ENCODE data around the gene SDK1. TPM values are rescaled to one million over a fixed set of nuclear protein-coding genes. Genes with fewer than 3 reads are reported as not detected.

The SDK1 gene
- total RNA-seq, 1 experiment from 2014 or later: 1.8 TPM

DNA sequence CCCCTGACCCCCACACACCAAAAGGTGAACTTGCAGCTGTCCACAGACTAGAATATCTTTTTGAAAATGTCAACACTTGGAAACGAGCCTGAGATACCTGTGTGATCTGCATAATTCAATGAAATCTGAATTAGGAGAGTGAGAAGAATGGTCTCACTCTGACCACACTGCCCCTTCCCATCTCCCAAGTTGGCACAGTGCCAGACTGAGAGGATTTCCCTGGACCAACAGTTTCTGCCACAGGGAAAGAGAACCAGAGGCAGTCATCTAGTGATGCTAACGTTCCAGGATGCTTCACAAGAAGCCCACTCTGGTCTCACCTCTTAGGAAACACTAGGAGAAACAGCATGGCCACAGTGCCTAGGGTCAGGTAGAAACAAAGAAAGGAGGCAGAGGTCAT lies 479.0 kb downstream of the SDK1 start:
- DNase-seq (ENCODE audit: low spot score): no peak

DNA sequence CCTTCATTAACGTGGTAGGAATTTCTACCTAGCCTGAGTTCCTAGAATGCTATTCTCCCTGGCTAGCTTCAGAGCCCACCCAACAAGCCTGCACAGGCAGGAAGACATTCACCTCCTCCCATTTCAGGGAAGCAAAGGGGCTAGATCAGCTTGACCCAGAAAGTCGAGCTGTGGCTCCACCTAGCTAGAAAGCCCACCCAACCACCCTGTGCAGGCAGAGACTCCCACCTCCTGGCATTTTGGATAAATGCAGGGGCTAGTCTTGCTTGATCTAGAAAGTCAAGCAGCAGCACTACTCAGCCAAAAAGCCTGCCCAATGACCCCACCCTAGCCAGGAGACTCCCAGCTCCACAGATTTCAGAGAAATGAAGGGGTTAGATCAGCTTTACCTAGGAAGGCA lies 479.5 kb downstream of the SDK1 start:
- DNase-seq (ENCODE audit: low spot score): no peak

DNA sequence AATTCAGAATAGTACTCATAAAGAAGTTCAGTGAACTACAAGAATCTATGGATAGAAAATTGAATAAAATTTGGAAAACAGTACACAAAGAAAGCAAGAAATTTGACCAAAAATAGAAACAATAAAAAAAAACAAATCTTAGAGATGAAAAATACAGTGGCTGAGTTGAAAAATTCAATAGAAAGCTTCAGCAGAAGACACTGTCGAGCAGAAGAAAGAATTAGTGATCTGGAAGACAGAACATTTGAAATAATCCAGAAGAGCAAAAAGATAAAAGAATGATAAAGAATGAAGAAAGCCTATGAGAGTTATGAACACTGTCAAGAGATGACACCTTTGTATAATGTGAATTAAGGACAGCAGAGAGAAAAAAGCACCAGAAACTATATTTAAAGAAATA lies 480.6 kb downstream of the SDK1 start:
- no peak for DNase-seq (ENCODE audit: low spot score)

DNA sequence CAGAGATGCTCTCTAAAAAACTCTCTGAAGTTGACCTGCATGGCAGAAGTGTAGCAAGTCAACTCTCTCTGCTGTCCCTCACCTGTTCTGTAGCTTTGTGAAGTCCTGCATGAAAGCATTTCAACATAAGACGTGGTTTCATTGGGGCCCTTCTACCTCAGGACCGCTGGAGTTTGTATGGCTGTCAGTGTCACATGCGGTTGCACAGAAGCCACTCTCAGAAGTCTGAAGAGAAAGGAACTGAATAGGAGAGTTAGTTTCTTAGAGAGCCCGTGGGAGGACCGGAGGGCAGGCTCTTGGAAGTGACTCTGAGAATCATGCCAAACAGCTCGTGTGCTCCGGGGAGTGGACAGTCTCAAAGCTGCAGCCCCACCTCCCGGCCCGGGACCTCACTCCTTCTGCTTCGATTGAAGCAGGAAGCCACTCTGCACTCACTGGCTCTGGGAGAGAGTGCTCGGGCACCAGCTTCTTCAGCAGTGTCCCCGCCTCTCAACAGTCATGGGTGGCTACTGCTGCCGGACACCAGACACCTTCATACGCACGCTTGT lies 486.7 kb downstream of the SDK1 start:
- DNase-seq (ENCODE audit: low spot score): no peak

DNA sequence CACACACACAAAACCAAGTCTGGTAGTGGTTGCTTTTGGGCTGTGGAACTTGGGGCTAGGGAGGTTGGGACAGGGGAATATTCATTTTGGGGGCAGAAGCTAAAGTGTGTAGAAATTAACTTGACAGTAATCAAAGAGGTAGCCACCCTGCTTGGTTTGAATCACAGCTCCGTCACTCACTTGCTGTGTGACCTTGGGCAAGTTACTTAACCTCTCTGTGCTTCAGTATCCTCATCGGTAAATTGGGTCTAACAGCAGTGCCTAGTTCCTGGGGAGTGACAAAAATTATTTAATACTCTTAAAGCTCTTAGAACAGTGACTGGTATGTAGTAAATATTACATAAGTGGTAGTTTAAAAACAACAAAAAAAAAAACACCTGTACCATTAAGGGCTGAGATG lies 489.8 kb downstream of the SDK1 start:
- DNase-seq (ENCODE audit: low spot score): no peak

DNA sequence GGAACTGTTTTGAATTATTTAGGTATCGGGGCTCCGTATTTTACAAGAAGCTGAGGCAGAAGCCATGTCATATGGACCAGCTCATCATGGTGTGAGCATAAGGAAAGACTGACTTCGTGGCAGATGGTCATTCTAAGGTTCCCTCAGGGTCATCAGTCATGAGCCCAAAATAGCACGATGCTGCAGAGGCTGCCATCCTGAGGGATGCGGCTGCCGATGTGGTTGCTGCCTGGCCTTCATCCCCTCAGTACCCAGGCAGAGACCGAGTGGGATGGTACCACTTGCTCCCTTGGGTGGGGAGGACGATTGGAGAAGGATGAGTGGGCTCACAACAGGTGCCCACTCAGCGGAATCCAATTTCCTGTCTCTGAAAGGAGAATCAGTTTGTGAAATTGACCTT lies 490.3 kb downstream of the SDK1 start:
- no peak for DNase-seq (ENCODE audit: low spot score)

DNA sequence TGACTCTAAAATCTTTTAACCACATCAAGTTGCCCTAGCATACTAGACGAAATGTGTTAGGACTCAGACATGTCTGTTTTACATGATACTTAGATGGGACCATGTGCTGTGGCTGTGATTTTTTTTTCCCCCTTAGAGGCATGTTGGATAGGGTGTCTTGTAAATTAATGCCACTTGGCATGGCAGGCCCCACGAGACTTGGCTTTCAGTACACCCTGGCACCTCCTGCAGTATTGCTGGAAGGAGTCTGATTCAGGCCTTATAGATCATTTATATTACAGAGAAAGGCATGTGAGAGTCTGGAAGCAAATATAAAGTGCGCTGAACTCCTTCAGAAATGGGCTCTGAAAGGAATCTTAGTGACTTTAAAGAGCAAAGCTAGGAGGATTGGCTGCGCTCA lies 494.1 kb downstream of the SDK1 start:
- DNase-seq (ENCODE audit: low spot score): no peak

DNA sequence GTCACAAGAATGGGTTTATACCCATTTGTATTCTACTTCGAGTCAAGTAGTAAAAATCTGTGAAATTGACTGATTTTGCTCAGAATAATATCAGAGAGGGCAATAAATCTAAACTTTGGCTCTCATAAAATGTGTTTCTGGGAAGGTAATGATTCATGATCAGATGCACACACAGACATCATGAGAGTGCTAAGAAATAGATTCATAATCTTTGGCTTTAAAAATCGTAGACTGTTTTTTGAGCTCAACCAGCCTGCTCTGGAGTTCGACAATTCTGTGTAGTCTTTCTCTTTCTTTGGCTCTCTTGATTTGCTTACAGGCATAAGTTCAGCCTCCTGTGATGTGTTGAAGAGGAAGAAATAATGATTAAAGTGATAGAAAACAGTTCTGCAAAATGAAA lies 494.7 kb downstream of the SDK1 start:
- no peak for DNase-seq (ENCODE audit: low spot score)

DNA sequence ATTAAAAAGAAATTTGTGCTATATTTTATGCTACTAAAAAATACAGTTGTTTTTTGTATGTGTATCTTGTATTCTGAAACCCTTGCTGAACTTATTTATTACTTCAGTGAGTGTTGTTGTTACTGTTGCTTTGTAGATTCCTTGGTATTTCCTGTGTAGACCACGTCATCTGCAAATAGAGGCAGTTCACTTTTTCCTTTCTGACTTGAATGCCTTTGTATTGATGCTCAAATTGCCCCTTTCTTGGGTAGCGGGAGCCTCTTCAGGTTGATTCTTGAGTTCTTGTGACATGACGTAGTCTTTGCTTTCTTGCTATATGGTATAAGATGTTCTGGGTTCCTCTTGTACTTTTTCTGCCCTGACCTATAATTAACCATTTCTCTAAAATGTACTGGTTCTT lies 504.1 kb downstream of the SDK1 start:
- peak; percentile 68 for DNase-seq (ENCODE audit: low spot score)

DNA sequence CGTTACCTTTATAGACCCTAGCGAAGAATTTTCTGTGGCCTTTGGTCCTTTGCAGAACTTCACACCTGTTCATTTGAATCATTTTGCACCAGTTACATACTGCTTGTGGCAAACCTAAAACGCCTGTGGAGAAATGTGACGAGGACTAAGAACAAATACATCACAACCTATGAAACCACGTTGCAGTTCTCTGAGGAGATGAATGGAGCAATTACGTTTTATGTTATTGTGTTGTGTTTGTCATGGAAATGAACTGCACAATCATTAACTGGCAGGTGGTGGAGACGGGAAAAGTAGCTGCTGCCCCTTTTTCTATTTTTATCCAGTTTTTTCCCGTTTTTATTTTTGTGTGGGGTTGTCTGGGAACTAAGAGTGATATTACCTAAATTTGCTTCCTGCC lies 505.5 kb downstream of the SDK1 start:
- DNase-seq (ENCODE audit: low spot score): no peak

DNA sequence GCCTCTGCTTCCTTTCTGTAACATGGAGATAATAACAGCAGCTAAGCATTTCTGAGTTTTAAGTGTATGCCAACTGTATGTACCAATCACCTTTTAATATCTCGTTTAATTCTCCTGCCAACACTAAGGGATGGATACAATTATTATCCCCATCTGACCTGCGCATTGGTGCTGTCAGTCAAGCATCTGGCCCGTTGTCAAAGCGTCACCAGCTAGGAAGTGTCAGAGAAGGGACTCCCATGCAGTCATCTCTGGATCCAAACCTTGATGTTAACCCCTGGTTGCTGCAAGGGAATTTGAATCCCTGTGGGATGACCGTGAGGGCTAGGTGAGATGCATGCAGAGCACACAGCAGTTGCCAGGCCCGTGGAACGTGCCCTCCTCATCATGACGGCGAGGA lies 506.8 kb downstream of the SDK1 start:
- no peak for DNase-seq (ENCODE audit: low spot score)

DNA sequence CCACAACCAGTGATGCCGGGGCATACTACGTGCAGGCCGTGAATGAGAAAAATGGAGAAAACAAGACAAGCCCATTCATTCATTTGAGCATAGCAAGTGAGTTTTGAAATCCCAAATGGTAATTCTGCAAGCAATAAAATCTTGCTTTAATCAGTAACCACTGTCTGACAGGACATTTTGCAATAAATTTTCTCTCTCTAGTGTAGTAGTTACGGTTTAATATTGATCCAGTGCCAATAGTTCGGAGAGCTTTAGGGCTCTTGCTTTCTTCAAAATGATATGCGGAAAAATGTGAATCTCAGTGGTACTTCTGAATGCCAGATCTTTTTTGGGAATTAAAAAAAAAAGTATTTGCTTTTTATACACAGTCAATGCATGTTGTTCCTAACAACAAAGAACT lies 520.4 kb downstream of the SDK1 start:
- DNase-seq (ENCODE audit: low spot score): no peak

DNA sequence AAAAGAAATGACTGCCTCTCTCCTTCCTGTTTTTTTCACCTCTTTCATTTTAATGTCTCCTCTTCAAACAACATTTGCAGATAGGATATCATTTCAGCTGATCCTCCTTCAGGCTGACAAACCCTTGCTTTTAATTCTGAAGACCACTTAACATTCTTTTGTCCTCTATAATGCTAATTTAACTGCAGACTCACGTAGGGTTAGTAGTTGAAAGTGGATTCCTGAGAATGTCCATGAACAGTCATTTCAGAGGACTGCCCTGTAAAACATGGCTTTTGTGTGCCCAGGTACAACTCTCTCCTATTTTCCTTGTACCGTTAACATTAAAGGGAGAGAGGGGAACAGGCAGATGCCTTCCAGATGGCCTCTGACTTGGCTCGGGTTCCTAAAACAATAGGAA lies 524.4 kb downstream of the SDK1 start:
- no peak for DNase-seq (ENCODE audit: low spot score)

DNA sequence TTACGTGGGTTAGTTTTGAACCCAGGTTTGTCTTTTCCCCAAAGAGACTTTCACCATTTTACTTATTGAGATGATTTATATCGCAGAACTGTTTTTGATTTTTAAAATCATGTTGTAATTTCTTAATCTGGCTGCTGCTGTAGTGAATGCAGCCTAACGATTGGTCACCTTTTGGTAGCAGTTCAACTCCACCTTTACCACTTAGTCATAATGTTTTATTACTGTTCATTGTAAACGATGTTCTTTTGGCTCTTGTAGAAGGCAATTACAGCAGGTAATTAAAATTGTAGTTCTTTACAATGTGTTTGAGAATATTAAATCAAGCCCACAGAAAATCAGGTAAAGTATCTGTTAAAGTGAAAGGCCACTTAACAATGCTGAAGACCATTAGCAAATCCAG lies 531.1 kb downstream of the SDK1 start:
- DNase-seq (ENCODE audit: low spot score): no peak

DNA sequence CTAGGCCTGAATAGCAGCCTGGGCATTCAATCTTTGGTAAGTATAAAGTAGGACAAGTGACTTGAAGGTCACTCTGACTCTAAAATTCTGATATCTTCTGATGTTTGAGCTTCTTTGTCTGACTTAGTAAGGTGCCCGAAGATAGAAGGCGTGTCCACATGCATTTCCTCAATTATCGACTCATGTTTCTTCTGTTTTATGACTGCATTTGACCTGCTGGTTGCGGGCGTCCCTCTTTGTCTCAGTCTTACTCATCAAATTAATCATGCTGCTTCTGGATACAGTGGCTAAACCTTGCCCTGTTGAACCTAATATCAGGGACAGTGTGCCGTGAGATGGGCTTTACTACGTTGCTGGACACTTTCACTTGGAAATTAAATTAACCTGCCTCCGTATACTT lies 534.1 kb downstream of the SDK1 start:
- DNase-seq (ENCODE audit: low spot score): peak; percentile 71

DNA sequence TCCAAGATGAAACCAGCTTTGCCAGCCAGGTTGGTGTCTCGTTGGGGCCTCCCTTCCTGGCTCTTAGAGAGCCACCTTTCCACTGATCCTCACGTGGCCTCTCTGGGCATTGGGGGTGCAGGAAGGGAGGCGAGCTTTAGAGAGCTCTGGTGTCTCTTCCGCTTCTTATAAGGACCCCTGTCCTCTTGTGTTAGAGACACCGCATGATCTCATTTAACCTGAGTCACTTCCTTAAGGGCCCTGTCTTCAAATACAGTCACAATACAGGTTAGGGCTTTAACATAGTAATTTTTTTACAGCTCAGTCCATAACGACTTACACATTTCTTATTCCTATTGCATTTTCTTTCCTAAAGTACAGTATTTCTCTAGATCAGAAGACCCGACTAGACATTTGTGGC lies 535.8 kb downstream of the SDK1 start:
- DNase-seq (ENCODE audit: low spot score): no peak

DNA sequence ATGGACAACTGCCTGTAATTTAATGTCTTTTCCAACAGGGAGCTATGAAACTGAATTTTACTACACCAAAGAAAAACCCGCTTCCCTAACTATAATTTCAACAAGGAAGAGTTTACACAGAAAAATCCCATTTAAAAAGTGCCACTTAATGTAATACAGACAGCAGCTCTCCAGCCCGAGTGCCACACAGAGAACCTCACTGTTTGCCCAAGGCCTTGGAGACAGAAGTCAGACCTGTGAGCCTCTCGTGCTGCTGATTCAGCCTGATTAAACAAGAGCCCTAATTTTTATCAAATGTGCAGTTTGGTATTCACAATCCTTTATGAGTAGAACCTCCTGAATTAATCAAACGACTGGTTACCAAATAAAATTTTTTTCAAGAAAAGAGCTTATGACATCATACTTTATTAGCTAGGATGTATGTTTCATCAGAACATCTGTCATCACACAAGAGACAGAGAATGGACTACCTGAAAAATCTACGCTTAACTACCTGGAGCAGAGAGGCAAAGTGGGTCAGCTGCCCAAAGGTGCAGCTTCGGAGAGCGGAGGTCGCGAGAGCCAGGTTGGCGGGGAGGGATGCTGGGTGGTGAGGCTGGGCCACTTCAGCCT lies 543.6 kb downstream of the SDK1 start:
- DNase-seq (ENCODE audit: low spot score): no peak

DNA sequence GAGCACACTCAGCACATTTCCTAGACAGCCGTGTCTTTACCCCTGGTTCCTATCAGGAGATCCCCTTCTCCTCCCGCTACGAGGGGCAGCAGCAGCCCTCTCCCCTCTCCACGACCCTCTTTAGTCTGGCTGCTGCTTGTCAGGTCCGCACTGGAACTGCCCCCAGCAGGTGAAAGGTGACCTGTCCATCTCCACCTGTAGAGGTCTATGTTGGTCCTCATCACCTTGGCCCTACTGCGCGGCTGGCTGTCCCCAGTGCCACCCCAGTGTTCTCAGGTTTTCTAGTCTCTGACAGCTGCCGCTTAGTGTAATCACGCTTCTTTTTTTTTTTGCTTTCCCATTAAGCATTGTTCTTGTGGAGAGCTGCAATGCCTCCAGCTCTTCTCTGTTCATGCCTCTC lies 545.7 kb downstream of the SDK1 start:
- no peak for DNase-seq (ENCODE audit: low spot score)

DNA sequence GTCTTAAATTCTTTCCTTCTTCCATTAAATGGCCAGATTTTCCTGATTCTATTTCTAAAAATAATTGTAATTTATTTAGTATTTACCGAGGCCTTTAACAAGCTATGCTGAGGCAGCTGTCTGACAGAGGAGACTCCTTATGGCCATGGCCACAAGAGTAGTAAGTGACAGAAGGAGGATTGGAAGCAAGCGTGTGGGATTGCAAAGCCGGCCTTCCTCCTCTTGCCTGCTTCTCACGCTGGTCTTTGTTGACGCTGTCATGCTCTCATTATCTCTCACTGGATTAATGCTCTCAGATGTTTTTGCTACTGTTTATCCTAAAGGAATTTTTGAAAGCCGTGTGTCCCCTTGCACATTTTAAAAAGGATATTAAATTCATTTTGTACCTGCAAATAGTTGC lies 546.3 kb downstream of the SDK1 start:
- DNase-seq (ENCODE audit: low spot score): no peak

DNA sequence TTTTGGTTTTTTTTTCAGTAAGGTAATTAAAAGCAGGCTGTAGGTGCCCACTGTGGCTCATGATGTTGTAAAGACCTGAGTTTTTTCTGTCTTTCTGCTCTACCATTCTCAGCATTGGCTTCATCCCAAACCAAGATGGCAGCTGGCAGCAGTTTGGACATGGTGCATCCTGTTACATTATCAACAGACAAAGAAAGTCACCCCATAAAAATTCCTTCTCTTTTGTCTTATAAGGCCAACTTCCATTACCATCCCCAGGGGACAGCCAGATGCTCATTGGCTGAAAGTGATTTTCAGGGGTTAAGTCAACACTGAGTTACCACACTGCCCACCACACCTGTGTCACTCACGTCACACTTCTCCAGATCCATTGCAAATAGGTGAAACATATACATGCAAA lies 558.4 kb downstream of the SDK1 start:
- DNase-seq (ENCODE audit: low spot score): no peak

DNA sequence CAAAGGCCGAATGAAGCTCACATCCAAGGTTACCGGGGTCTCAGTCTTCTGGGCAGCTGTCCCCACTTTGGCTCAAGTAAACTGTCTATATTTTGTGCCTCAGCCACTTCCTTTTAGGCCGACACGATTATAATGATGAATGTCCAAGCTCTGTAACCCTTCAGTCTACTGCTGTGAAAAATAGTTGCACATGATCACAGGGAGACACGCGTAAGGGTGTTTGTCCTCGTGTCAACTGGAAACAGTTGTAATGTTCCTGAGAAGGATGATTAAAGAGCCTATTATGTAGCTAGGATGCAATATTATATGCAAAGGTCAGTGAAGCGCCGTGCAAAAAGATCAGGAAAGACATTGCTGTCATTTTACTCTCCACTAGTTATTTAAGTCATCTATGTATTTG lies 559.9 kb downstream of the SDK1 start:
- DNase-seq (ENCODE audit: low spot score): no peak

DNA sequence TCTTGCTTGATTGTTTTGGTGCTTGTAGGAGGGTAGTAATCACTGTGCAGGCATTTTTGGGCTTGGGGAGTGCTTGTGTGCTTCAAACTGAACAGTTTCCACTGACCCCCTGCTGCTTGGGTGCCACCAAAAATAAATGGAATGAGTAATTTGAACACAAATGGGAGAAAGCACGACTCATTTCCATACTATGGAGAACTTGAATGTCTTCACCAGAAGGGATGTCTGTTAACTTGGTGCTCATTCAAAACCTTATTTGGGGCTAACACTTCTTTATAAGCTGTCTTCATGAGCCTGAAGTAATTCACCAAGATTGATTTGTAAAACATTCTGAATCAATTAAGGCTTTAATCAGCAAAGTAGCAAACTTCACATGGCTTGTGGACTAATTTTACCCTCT lies 560.3 kb downstream of the SDK1 start:
- DNase-seq (ENCODE audit: low spot score): peak; percentile 12

DNA sequence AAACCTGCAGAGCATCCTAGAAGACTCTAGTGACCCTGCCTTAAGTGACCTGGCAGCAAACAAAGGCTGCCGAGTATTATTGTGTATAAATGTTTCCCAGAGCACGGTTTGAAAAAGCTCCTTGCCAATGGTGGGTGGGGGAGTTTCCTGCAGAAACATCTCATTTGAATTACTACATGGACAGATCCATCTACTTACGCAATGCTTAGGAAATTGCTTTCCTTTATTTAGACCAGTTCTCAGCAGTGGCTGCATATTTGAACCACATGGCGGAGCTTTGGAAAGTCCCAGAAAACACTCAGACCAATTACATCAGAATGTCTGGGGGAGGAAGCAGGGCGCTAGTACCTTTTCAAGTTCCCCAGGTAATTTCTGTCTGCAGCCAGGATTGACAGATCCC lies 560.9 kb downstream of the SDK1 start:
- peak; percentile 78 for DNase-seq (ENCODE audit: low spot score)

DNA sequence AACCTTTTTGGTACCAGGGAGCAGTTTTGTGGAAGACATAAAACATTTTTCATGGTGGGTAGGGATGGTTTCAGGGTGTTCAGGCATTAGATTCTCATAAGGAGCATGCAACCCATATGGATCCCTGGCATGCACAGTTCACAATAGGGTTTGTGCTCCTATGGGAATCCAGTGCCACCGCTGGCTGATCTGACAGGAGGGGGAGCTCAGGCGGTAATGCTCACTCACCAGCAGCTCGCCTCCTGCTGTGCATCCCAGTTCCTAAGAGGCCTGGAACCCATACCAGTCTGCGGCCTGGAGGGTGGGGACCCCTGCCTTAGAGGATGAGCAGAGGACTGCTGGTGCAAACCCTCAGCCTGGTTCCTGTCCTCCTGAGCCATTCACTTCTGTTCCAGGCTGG lies 561.7 kb downstream of the SDK1 start:
- no peak for DNase-seq (ENCODE audit: low spot score)
